ENCODE measurements around the gene PUS3. TPM values are rescaled to one million over a fixed set of nuclear protein-coding genes. Genes with fewer than 3 reads are reported as not detected.

PUS3 gene
- total RNA-seq, 2 experiments from 2014 or later, result 8.6 to 10.2 TPM

DNA sequence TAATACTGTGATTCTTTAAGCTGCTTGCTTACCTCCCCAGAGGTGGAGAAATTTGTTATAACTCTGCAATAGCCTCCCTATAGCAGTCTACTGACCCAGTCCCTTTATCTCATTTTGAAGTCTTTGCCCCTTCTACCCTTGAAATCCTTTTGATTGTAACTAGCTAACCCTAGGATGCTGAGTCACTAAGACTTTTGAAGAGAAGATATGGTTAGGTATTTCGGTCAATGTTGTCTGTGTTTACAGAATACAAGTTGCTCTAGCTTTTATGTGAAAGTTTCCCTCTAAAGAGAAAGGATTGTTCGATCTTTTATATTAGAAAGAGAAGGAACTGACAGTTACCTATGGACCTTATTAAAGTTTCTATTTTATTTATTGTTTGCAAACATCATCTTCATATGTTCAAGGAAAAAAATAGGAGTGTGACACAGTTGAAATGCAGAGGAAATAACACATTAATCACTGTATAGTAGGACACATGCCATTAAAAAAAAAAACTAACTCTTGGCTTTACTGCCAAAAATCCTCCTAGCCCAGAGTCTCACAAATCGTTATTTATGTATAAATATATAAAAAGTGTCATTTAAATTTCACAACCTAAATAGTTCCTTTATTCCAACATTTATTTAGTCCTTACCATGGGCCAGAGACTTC lies 12.4 kb downstream of the PUS3 start:
- Histone ChIP-seq H3K4me2 (ENCODE audit: low read length) (peak overlapping the region; percentile 66), H3K9me3 (ENCODE audit: low read length) (no peaks in the 10 kb centered on the region), H2AFZ (ENCODE audit: low read length) (no peak overlapping the region), H3K27ac (ENCODE audit: low read depth, low read length, poor library complexity, severe bottlenecking) (no peak overlapping the region), H3K36me3 (ENCODE audit: insufficient read depth, low read length) (peaks cover 58% of the 10 kb centered on the region), H4K20me1 (ENCODE audit: insufficient read depth, low read length) (peaks cover 10% of the 10 kb centered on the region), H3K9me2 (ENCODE audit: insufficient read depth, low read length) (no peaks in the 10 kb centered on the region), H3K4me3 (ENCODE audit: low read depth, low read length, poor library complexity, severe bottlenecking) (peak overlapping the region; percentile 83), H3K79me2 (ENCODE audit: insufficient read depth, low read depth, low read length) (peaks cover 88% of the 10 kb centered on the region), H3K4me1 (ENCODE audit: insufficient read depth, low read length, poor library complexity, severe bottlenecking) (peaks cover 39% of the 10 kb centered on the region)
- intact Hi-C loops (cut with micrococcal nuclease; ENCODE audit: unreplicated experiment), result no loop called here
- ChIA-PET POLR2A (interaction anchor here (1.0 to 1.4 kb wide), 3 partner anchors 9 to 12 kb away, joined by 3 to 6 read pairs (median 4); partner anchors contain the start of gene PUS3), CTCF (ENCODE audit: unreplicated experiment) (interaction anchor here (0.8 kb wide), 1 partner anchor 52 kb away, joined by 3 read pairs; no protein-coding TSS in a partner anchor)
- TF ChIP-seq EZH2phosphoT487 (IDR thresholded peaks at IDR 0.05; ENCODE audit: borderline replicate concordance, low read depth, low read length), result no peak
- TSS peak; percentile 47 for BruUV-seq (replicated peaks)
- no peak for DNase-seq (ENCODE audit: low spot score)

DNA sequence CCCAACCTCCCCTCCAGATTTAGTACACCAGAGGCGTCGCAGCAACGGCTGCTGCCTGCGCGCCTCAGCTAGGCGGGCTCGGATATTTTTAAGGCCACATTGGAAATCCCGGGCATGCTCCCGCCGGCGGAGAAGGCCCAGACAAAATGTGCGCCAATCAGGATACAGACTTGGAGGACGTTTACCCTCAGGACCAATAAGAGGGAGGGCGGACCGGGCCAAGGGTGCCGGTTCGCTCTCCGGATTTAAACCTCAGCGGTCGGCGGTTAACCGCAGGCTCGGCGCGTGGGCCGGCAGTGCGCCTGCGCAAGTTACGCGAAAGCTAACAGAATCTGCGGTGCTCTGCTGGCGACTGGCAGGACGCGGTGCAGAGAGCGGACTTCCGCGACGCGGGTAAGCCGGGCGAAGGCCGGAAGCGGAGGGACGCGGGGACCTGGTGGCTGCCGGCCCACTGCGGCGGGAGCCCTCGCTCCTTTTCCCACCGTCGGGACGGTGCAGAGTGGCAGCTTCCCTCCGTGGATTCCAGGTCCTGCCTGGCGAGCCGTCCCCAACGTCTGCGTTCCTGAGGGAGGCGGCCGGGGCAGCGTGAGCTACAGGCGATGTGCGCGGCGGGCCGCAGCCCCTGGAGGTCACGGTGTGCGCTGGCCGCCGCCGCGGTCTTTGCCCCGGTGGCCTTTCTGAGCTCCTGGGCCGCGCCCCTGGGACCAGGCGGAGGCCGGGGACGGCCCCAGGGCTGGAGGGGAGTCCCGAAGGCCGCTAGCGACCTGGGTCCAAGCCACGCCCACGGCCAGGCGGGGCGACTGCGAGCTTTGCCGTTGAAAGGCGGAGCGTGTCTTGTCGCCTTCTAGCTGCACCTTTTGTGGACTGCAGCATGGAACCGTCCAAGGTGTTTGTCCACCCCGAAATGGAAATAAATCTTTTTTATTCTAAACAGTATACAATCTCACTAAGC lies 15.4 kb downstream of the PUS3 start, which contains the start of gene HYLS1:
TSS of gene HYLS1 (plus strand) at position 296 of the 952 bp plus-strand sequence. CDS start 11,701 bp downstream, outside the sequence.
- DNase-seq (ENCODE audit: low spot score), result peak; percentile 98
- Histone ChIP-seq H3K27ac (ENCODE audit: low read depth, low read length, poor library complexity, severe bottlenecking) (peak within 1 kb of the TSS; percentile 87), H3K36me3 (ENCODE audit: insufficient read depth, low read length) (peaks cover 44% of the 10 kb centered on the region), H3K79me2 (ENCODE audit: insufficient read depth, low read depth, low read length) (peaks cover 70% of the 10 kb centered on the region), H3K4me2 (ENCODE audit: low read length) (peak within 1 kb of the TSS; percentile 90), H4K20me1 (ENCODE audit: insufficient read depth, low read length) (peaks cover 10% of the 10 kb centered on the region; the same call in 1 of the 2 replicates), H3K9me2 (ENCODE audit: insufficient read depth, low read length) (no peaks in the 10 kb centered on the region), H3K4me3 (ENCODE audit: low read depth, low read length, poor library complexity, severe bottlenecking) (peak within 1 kb of the TSS; percentile 83), H3K9me3 (ENCODE audit: low read length) (no peaks in the 10 kb centered on the region), H2AFZ (ENCODE audit: low read length) (peak within 1 kb of the TSS; percentile 77), H3K4me1 (ENCODE audit: insufficient read depth, low read length, poor library complexity, severe bottlenecking) (peaks cover 47% of the 10 kb centered on the region)
- BruUV-seq (replicated peaks), result no TSS peak
- ChIA-PET CTCF (ENCODE audit: unreplicated experiment) (interaction anchor here (0.7 to 1.5 kb wide), 5 partner anchors 9 to 294 kb away, joined by 3 to 8 read pairs (median 3); partner anchors contain the start of gene PUS3), POLR2A (interaction anchor here (0.6 to 2.5 kb wide), 23 partner anchors 9 to 930 kb away, joined by 3 to 19 read pairs (median 4); partner anchors contain the start of genes CHEK1, PUS3 and STT3A)
- intact Hi-C loops (cut with micrococcal nuclease; ENCODE audit: unreplicated experiment), result loop anchor here (5.0 kb wide), 2 partner anchors 260 to 320 kb away; partner anchors contain the start of genes CHEK1 and EI24
- TF ChIP-seq EZH2phosphoT487 (IDR thresholded peaks at IDR 0.05; ENCODE audit: borderline replicate concordance, low read depth, low read length) (no peak), CTCF (conservative IDR thresholded peaks at IDR 0.05; ENCODE audit: low read length) (peak; percentile 57)

DNA sequence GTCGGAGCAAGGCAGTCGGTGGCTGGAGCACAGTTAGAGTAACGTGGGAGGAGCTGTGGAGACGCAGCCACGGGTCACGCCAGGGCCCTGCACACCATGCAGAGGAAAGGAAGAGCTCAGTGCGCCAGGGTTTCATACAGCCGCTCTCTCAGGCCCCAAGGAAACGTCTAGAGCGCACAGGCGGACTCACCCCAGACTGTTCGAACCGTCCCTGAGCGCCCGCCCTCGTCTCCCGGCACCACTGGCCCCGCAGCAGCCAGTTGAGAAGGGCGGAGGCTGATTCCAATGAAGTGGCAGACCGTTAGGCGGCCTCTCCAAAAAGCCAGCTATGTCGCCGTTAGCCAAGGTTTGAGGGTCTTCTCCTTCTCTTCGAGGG lies 16.0 kb downstream of the PUS3 start:
- Histone ChIP-seq H3K36me3 (ENCODE audit: insufficient read depth, low read length) (peaks cover 37% of the 10 kb centered on the region), H3K4me2 (ENCODE audit: low read length) (peak overlapping the region; percentile 90), H2AFZ (ENCODE audit: low read length) (peak overlapping the region; percentile 77), H3K9me2 (ENCODE audit: insufficient read depth, low read length) (no peaks in the 10 kb centered on the region), H3K79me2 (ENCODE audit: insufficient read depth, low read depth, low read length) (peaks cover 64% of the 10 kb centered on the region), H3K27ac (ENCODE audit: low read depth, low read length, poor library complexity, severe bottlenecking) (peak overlapping the region; percentile 87), H4K20me1 (ENCODE audit: insufficient read depth, low read length) (0 out of 2 replicates have a peak, but pooled peaks cover 10% of the 10 kb centered on the region), H3K4me3 (ENCODE audit: low read depth, low read length, poor library complexity, severe bottlenecking) (peak overlapping the region; percentile 83), H3K9me3 (ENCODE audit: low read length) (no peaks in the 10 kb centered on the region), H3K4me1 (ENCODE audit: insufficient read depth, low read length, poor library complexity, severe bottlenecking) (peaks cover 47% of the 10 kb centered on the region)
- BruUV-seq (replicated peaks), result no TSS peak
- ChIA-PET CTCF (ENCODE audit: unreplicated experiment) (interaction anchor here (1.4 to 1.5 kb wide), 2 partner anchors 9 to 293 kb away, joined by 3 to 4 read pairs; no protein-coding TSS in a partner anchor), POLR2A (interaction anchor here (0.6 to 2.5 kb wide), 26 partner anchors 8 to 1051 kb away, joined by 3 to 19 read pairs (median 4); partner anchors contain the start of genes CHEK1, PUS3 and STT3A)
- intact Hi-C loops (cut with micrococcal nuclease; ENCODE audit: unreplicated experiment), result loop anchor here (5.0 kb wide), 2 partner anchors 260 to 320 kb away; partner anchors contain the start of genes CHEK1 and EI24
- peak; percentile 75 for DNase-seq (ENCODE audit: low spot score)
- TF ChIP-seq CTCF (conservative IDR thresholded peaks at IDR 0.05; ENCODE audit: low read length), result no peak
- TF ChIP-seq EZH2phosphoT487 (IDR thresholded peaks at IDR 0.05; ENCODE audit: borderline replicate concordance, low read depth, low read length), result no peak

All from OCI-LY7 (cell line).